H1 (cell line): ENCODE results near the gene SLC8A1.

ENCODE experiments used
- EZH2 ChIP-seq: fragments of 200-600 bp; sonication (generic); IDR thresholded peaks from 2 replicates; pipeline ENCODE4 v1.7.1; 2012; ENCODE audit warnings: low read depth, mild to moderate bottlenecking, moderate library complexity, low read length, inconsistent platforms; ENCODE audit not compliant: severe bottlenecking
- KDM1A ChIP-seq: fragments of 200-600, 300-600 bp; sonication (generic); IDR thresholded peaks from 2 replicates; pipeline ENCODE4 v1.7.1; 2016; ENCODE audit warnings: mild to moderate bottlenecking, low read length, borderline replicate concordance
- MAFK ChIP-seq: IDR thresholded peaks from 2 replicates; pipeline ENCODE4 v1.6.1; 2012; ENCODE audit warnings: low read depth, mild to moderate bottlenecking, improper control_type of control experiment, low read length
- RFX5 ChIP-seq: IDR thresholded peaks from 2 replicates; pipeline ENCODE4 v1.6.1; 2011; ENCODE audit warnings: low read depth, low read length, improper control_type of control experiment, borderline replicate concordance
- RNF2 ChIP-seq: fragments of 200-900, 300-1000 bp; sonication (generic); IDR thresholded peaks from 2 replicates; pipeline ENCODE4 v1.7.1; 2016; ENCODE audit warnings: borderline replicate concordance, low read depth, mild to moderate bottlenecking, antibody characterized with exemption, low read length; ENCODE audit not compliant: poor library complexity, severe bottlenecking; ENCODE audit errors: missing control alignments
- SP1 ChIP-seq: IDR thresholded peaks from 2 replicates; pipeline ENCODE4 v1.6.1; 2011; ENCODE audit warnings: low read depth, low read length
- SUZ12 ChIP-seq: fragments of 200-600 bp; sonication (generic); IDR thresholded peaks from 2 replicates; pipeline ENCODE4 v1.6.1; 2012; ENCODE audit warnings: mild to moderate bottlenecking, inconsistent platforms, low read length, moderate library complexity, mixed read lengths
- YY1 ChIP-seq: IDR thresholded peaks from 2 replicates; pipeline ENCODE4 v1.6.1; 2011; ENCODE audit warnings: low read depth, mild to moderate bottlenecking, low read length
- TF ChIP-seq, protein P1 (sequence below), 3 experiments: IDR thresholded peaks; 1 replicate in 2 of 3; 2 replicates in 1 of 3; pipeline versions ENCODE4 v1.5.1 to v1.6.1; 2011; ENCODE audit warnings: low read length in 3 of 3, mild to moderate bottlenecking in 3 of 3, inconsistent platforms in 2 of 3, low read depth in 1 of 3, moderate library complexity in 1 of 3; ENCODE audit not compliant: insufficient read depth in 1 of 3; ENCODE audit errors: control extremely low read depth in 1 of 3
- TF ChIP-seq, protein P2 (sequence below): IDR thresholded peaks from 2 replicates; pipeline ENCODE4 v1.6.1; 2012; ENCODE audit warnings: inconsistent platforms

DNA sequence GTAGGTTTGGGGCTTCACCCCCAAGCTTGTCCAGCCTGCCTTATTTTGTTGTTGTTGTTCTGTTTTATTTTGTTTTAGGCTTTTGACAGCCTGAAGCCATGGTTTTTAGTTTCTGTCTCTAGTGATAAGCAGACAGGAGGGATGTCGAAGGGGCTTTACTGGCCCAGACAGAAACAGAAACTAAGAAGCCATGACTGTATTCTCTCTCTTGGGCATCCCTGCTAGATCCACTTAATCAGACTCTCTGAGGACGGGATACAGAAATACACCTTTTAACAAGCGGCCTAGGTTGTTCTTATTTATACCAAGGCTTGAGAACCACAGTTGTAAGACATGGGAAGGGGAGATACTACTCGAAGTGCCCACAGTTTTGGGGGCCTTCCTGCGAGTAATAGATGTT is 330.9 kb downstream of the SLC8A1 start:
- TF ChIP-seq, protein P1, sequence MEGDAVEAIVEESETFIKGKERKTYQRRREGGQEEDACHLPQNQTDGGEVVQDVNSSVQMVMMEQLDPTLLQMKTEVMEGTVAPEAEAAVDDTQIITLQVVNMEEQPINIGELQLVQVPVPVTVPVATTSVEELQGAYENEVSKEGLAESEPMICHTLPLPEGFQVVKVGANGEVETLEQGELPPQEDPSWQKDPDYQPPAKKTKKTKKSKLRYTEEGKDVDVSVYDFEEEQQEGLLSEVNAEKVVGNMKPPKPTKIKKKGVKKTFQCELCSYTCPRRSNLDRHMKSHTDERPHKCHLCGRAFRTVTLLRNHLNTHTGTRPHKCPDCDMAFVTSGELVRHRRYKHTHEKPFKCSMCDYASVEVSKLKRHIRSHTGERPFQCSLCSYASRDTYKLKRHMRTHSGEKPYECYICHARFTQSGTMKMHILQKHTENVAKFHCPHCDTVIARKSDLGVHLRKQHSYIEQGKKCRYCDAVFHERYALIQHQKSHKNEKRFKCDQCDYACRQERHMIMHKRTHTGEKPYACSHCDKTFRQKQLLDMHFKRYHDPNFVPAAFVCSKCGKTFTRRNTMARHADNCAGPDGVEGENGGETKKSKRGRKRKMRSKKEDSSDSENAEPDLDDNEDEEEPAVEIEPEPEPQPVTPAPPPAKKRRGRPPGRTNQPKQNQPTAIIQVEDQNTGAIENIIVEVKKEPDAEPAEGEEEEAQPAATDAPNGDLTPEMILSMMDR (IDR thresholded peaks at IDR 0.05; ENCODE audit: control extremely low read depth in 1 of 3, insufficient read depth in 1 of 3, low read depth in 1 of 3, low read length in 3 of 3): no peak
- TF ChIP-seq RNF2 (no peak), KDM1A (no peak), MAFK (no peak), SUZ12 (no peak), RFX5 (no peak), YY1 (no peak), EZH2 (no peak), SP1 (no peak)
- TF ChIP-seq, protein P2, sequence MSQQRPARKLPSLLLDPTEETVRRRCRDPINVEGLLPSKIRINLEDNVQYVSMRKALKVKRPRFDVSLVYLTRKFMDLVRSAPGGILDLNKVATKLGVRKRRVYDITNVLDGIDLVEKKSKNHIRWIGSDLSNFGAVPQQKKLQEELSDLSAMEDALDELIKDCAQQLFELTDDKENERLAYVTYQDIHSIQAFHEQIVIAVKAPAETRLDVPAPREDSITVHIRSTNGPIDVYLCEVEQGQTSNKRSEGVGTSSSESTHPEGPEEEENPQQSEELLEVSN: no peak
